ENCODE results near the gene SLC10A7.

- TF ChIP-seq CTCF (IDR thresholded peaks at IDR 0.05) (no peak), POLR2AphosphoS5 (IDR thresholded peaks at IDR 0.05) (no peak), POLR2A (IDR thresholded peaks at IDR 0.05) (no peak)
Observed at GRCh38 chr4:146288193-146288592, 233.5 kb downstream of the SLC10A7 start.
